GM12875 (cell line): ENCODE measurements around the gene GAB2.

Experiments
- H3K4me3 ChIP-seq: one replicate; pipeline ENCODE4 v1.5.1; 2011; ENCODE audit warnings: low read depth, low read length, control low read depth
- TF ChIP-seq, protein P1 (sequence below): IDR thresholded peaks from 2 replicates; pipeline ENCODE4 v1.5.1; 2011; ENCODE audit warnings: low read depth, mild to moderate bottlenecking, control low read depth, inconsistent platforms, low read length, moderate library complexity, borderline replicate concordance; ENCODE audit not compliant: insufficient read depth

GAB2 gene

GRCh38 chr11:78266451-78266850 lies 151.2 kb downstream of the GAB2 start:
- H3K4me3 ChIP-seq, result no peak overlapping the region
- TF ChIP-seq, protein P1, sequence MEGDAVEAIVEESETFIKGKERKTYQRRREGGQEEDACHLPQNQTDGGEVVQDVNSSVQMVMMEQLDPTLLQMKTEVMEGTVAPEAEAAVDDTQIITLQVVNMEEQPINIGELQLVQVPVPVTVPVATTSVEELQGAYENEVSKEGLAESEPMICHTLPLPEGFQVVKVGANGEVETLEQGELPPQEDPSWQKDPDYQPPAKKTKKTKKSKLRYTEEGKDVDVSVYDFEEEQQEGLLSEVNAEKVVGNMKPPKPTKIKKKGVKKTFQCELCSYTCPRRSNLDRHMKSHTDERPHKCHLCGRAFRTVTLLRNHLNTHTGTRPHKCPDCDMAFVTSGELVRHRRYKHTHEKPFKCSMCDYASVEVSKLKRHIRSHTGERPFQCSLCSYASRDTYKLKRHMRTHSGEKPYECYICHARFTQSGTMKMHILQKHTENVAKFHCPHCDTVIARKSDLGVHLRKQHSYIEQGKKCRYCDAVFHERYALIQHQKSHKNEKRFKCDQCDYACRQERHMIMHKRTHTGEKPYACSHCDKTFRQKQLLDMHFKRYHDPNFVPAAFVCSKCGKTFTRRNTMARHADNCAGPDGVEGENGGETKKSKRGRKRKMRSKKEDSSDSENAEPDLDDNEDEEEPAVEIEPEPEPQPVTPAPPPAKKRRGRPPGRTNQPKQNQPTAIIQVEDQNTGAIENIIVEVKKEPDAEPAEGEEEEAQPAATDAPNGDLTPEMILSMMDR, result no peak

DNA sequence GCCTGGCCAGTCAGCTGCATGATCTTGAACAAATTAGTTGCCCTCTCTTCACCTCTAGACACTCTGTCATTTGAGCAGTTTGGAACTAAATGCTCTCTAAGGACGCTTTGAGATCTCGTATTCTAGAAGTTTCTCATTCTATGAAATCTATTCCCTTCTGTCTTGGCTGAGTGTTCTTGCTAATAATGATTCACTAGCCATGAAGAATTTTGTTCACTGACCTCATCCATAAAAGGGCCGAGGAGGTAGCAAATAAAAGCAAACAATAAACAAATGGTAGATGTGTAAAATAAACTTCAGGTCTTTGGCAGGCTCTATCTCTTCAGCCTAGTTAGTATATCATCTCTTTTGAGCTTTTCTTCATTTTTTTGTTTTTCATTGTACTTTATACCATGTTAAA lies 152.3 kb downstream of the GAB2 start:
- H3K4me3 ChIP-seq, result no peak overlapping the region
- TF ChIP-seq, protein P1, result no peak

DNA sequence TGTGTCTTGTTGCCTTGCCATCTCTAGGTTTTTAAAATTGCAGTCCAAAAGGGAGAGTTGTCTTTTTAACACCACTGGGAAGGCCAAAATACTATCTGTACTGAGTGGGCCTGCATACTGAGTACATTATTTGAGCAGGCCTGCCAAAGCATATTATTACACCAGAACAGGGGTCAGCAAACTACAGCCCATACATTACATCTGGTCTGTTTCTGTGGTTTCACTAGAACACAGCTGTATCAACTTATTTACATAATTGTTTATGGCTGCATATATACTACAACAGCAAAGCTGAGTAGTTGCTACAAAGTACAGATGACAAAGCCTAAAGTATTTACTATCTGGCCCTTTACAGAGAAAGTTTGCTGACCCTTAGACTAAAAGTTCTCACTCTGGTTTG lies 154.9 kb downstream of the GAB2 start:
- TF ChIP-seq, protein P1, result no peak
- H3K4me3 ChIP-seq, result no peak overlapping the region

- H3K4me3 ChIP-seq, result no peak overlapping the region
- TF ChIP-seq, protein P1, result no peak
These were observed 155.4 kb downstream of the GAB2 start for GRCh38 chr11:78262238-78262637.

DNA sequence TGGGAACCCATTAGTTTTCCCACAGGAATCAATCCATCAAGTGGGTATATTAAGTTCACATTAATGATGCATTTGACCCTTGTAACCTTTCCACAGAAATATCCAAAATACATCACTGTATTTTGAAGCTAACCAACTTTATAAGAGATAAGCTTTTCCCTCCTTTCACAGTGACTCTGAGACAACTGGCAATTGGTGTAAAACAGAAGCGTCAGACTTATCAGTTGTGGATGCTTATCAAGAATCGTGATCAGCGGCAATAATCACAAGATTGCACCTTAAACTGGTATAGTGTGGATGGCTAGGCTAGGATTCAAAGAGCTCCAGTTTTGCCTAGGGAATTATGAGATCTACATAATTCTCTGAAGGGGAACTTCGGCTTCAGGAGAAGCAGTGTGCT lies 155.8 kb downstream of the GAB2 start:
- no peak overlapping the region for H3K4me3 ChIP-seq
- TF ChIP-seq, protein P1, result no peak

- TF ChIP-seq, protein P1, result no peak
- no peak overlapping the region for H3K4me3 ChIP-seq
These were observed 156.3 kb downstream of the GAB2 start for GRCh38 chr11:78261367-78261766.

DNA sequence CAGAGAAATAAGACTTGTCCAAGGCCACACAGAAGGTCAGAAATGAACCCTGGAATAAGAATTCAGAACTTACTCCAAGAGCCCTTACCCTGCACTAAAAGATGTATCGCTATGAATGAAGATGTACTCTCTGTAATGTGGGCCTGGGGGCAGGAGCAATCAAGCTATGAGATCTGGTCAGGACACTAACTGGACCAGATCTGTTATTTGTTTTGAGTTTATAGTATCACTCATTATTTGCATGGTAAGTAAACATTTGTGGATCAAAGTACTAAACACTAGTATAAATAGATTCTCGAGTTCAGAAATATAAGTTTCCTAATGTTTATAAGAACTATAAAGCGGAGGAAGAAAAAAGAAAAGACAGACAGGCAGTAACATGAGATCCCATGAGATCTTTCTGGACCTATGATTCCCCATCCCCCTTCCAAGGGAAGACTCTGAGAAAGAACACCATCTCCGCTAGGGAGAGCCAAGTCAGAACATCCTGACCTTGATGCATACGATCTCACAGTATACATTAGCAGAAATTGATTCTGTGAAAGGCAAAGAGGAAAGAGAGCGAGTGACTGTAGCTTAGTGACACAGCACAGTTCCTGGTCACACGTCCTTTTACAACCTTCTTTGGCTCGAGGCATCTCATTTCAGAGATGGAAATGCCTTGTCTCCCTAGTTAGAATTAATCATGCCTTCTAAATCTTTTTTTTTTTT lies 157.7 kb downstream of the GAB2 start:
- TF ChIP-seq, protein P1, result no peak
- H3K4me3 ChIP-seq, result no peak overlapping the region
